GM12874 (cell line): ENCODE measurements around the gene CST2.

Experiments
- TF ChIP-seq, protein P1 (sequence below): IDR thresholded peaks from 2 replicates; pipeline ENCODE4 v1.5.1; 2011; ENCODE audit warnings: low read depth, mild to moderate bottlenecking, control low read depth, low read length, moderate library complexity; ENCODE audit not compliant: insufficient read depth

Gene CST2

DNA sequence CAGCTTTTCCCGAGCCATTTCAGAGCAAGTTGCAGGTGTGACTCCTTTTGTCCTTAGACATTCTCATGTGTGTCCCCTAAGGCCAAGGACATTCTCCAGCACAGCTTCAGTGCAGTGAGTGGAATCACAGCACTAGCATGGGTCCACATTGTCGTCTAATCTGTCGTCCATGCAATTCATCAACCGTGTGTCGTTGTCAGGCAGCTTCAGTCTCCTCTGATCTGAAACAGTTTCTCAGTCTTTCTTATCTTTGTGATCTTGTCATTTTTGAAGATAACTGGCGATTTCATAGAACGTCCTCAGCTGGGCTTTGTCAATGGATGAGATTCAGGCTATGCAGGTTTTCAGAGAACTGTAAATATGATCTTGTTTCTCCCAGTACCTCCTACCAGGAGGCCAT lies 31.7 kb downstream of the CST2 start:
- TF ChIP-seq, protein P1, sequence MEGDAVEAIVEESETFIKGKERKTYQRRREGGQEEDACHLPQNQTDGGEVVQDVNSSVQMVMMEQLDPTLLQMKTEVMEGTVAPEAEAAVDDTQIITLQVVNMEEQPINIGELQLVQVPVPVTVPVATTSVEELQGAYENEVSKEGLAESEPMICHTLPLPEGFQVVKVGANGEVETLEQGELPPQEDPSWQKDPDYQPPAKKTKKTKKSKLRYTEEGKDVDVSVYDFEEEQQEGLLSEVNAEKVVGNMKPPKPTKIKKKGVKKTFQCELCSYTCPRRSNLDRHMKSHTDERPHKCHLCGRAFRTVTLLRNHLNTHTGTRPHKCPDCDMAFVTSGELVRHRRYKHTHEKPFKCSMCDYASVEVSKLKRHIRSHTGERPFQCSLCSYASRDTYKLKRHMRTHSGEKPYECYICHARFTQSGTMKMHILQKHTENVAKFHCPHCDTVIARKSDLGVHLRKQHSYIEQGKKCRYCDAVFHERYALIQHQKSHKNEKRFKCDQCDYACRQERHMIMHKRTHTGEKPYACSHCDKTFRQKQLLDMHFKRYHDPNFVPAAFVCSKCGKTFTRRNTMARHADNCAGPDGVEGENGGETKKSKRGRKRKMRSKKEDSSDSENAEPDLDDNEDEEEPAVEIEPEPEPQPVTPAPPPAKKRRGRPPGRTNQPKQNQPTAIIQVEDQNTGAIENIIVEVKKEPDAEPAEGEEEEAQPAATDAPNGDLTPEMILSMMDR = no peak

DNA sequence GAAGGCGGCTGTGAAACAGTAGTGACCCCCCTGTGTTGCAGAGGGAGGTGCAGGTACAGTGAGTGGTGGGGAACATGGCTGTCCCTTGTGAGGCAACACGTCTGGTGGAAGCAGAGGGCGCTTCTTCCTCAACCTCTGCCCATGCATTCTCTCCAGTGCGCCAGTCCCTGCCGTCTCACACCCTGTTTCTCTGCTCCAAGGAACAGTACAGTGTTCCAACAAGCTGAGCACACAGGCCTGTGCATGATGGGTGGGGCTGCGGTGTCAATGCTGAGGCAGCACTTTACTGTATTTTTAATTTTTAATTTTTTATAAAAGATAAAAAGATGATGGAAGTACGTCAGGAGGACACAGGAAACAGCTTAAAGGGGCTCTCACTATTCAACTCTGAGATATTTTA lies 32.5 kb downstream of the CST2 start:
- TF ChIP-seq, protein P1 = no peak

DNA sequence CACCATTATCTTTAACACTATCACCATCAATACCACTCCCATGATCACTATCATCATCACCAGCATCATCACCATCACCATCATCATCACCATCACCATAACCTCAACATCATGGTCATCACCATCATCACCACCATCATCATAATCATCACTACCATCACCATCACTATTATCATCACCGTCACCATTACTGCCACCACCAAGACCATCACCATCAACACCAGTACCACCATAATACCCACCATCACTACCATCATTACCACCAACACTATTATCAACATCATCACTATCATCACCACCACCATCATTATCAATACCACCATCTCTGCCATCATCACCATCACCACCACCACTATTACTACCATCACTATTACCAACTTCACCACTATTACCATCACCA lies 43.1 kb downstream of the CST2 start:
- TF ChIP-seq, protein P1 = no peak

DNA sequence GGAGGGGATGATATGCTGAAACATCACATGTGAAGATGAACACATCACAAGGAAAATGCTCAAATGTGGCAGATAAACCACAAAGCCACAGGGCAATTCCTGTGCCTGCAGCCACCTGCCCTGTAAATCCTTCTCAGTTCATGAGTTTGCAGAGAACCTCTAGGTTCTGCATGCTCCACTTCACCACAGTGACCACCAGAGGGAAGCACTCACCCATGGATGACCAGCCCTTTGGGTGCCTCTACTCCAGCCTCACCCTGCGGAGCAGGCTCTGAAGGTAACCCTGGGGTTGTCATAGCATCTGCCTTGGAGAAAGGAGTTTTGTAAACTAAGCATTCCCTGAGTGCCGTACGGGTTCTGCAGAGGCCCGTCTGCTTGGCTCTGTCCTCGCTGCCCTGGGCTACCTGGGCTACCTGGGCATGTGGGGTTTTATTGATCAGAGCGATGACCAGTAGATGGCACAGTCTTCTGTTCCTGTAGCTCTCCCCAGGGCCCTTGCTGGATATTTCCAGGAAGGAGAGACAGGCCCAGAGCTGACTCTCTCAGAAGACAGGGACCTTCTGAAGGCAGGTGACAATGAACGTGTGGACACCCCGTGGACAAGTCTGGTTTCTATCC lies 44.1 kb downstream of the CST2 start:
- TF ChIP-seq, protein P1 = peak; percentile 73

DNA sequence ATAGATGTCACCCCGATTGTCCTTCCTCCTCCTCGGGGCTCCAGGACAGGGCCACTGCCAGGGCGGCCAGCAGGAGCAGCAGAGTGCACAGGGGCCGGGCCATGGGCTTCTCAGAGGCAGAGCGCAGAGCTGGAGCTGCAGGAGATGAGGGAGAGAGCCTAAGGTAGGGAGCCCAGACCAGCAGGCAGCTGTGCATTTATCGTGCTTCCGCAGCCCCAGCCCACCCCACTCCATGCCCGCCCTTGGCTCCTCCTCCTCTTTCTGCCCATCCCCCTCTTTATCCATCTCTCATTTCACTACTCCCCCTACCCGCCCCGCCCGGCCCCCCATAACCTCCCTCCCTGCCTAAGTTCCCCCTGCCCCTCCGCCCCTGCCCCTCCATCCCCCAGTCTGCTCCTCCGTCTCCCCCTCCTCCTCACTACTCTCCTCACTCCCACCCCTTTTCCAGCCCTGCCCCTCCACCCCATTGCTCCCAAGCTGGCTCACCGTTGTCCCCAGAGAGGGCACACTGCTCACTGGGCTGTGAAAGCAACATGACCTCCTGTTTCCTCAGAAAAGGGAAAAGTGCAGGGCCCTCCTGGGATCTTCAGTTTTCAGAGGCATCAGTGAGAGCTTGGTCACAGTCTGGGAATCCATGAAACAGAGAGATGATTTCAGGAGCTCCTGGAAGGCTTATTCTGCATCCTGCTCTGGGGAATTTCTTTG lies 50.3 kb downstream of the CST2 start:
- TF ChIP-seq, protein P1 = no peak

DNA sequence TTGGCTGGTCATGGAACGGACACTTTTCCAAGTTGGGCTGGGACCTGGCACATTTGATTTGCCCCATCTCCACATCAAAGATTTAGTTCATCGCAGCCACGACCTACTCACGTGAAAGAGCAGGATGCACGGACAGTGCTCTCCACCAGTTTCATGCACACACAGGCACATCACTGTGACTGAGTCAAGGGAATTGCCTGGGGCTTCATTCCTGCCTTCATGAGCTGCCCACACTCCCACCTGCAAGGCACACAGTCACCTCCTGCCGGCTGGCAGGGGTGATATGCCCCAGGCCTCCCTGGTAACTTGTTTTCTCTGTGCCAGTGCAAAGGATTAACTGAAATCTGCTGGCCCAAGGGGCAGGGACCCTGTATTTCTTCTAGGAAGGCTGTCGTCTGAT lies 52.4 kb downstream of the CST2 start:
- TF ChIP-seq, protein P1 = no peak
